Aorta (tissue), 5 donors: ENCODE measurements around the gene CLDN3. TPM values are rescaled to one million over a fixed set of nuclear protein-coding genes. Genes with fewer than 3 reads are reported as not detected.
"Not testable (repeated sequence)": the region's sequence is repeated elsewhere in the genome, so short reads cannot be mapped to it uniquely, and the experiment has no call there.

Experiments used
- ATAC-seq: fragments of 200-7000 bp; cut with Tn5 transposase; one replicate; pipeline ENCODE4 v1.9.1; 2022; ENCODE audit warnings: moderate library complexity; ENCODE audit not compliant: low FRiP score
- DNase-seq, 2 donors: peaks; one replicate each; pipeline ENCODE4 v3.0.0-alpha.2; 2020
- H3K27ac ChIP-seq, 2 donors: one replicate each; pipeline ENCODE4 v1.5.1; 2013; ENCODE audit warnings: low read length in 2 of 2, mild to moderate bottlenecking in 2 of 2, moderate library complexity in 2 of 2, control low read depth in 1 of 2, inconsistent platforms in 1 of 2, low read depth in 1 of 2
- H3K27me3 ChIP-seq, 2 donors: one replicate each; pipeline ENCODE4 v1.6.1; 2013; ENCODE audit warnings: control low read depth in 1 of 2, low read length in 1 of 2, mild to moderate bottlenecking in 1 of 2, moderate library complexity in 1 of 2; ENCODE audit not compliant: insufficient read depth in 2 of 2, control insufficient read depth in 1 of 2
- H3K36me3 ChIP-seq, 2 donors: one replicate each; pipeline ENCODE4 v1.6.1; 2013; ENCODE audit warnings: control low read depth in 1 of 2, low read length in 1 of 2, mild to moderate bottlenecking in 1 of 2; ENCODE audit not compliant: insufficient read depth in 2 of 2, control insufficient read depth in 1 of 2
- H3K4me1 ChIP-seq, 2 donors: one replicate each; pipeline ENCODE4 v1.6.1; 2013; ENCODE audit warnings: low read length in 2 of 2, control low read depth in 1 of 2, mild to moderate bottlenecking in 1 of 2, moderate library complexity in 1 of 2; ENCODE audit not compliant: insufficient read depth in 2 of 2, control insufficient read depth in 1 of 2
- H3K4me3 ChIP-seq, 2 donors: one replicate each; pipeline ENCODE4 v1.5.1; 2013; ENCODE audit warnings: low read length in 2 of 2, control low read depth in 1 of 2, mild to moderate bottlenecking in 1 of 2
- H3K9me3 ChIP-seq: one replicate; pipeline ENCODE4 v1.6.1; 2013; ENCODE audit warnings: mild to moderate bottlenecking, low read length; ENCODE audit not compliant: control insufficient read depth
- WGBS, 2 donors: extraction: QIAGEN DNeasy Blood & Tissue Kit; methylation state at CpG; one replicate each; pipeline ENCODE4 v1.1.7; 2013; 5-methylcytosine and 5-hydroxymethylcytosine counted together
- intact Hi-C, 2 donors: fragments of 100-400 bp; cut with DNase I; formaldehyde crosslinking; loops; one replicate each; pipeline versions ENCODE4 v1.14.2 to v1.15.0; 2022
- polyA plus RNA-seq, 2 donors: library from polyadenylated mRNA; stranded (reverse); fragments of 200-250 nt; gene quantifications; one replicate each; pipeline ENCODE4 v1.2.3, GENCODE V29; 2013
- total RNA-seq, 2 donors: library from RNA; stranded (reverse); fragmentation: NEBNext Ultra II Directional; extraction: Animal tissue kit (Norgen Biotek cat#: 25700); gene quantifications; one replicate each; pipeline ENCODE4 v1.2.1, GENCODE V29; 2021
- donor health status: healthy with polysubstance abuse.
- donor health status: Bipolar disorder and iron deficiency.
- donor health status: DM: no; HTN: no; CAD: no.
- donor health status: DM: no; HTN: no; CAD: no.
- donor health status: DM: yes; HTN: yes; CAD: no.

Gene CLDN3
- total and polyA plus RNA-seq, 4 donors = 1.3 to 17.4 TPM; not detected in 2

GRCh38 chr7:73720443-73720842 lies 49.6 kb downstream of the CLDN3 start:
- not testable (repeated sequence) for ATAC-seq, H3K9me3 ChIP-seq, H3K4me1 ChIP-seq, H3K4me3 ChIP-seq, DNase-seq, H3K27me3 ChIP-seq, H3K36me3 ChIP-seq, H3K27ac ChIP-seq
- WGBS, 2 donors = 96 to 97% methylated on average over 9 of the region's 9 CpGs
- intact Hi-C loops = loop anchor here in 1 of 2 donors (2.0 kb wide), 1 partner anchor 38 kb away; the partner anchor contains the start of genes BUD23 and DNAJC30

GRCh38 chr7:73719806-73720169 lies 50.3 kb downstream of the CLDN3 start:
- Histone ChIP-seq H3K4me1 (no peaks in the 10 kb centered on the region), H3K27me3 (no peaks in the 10 kb centered on the region), H3K9me3 (no peaks in the 10 kb centered on the region), H3K36me3 (no peaks in the 10 kb centered on the region), H3K27ac (no peak overlapping the region), H3K4me3 (no peak overlapping the region)
- peak; percentile 1 for ATAC-seq
- 6 to 7% methylated on average over 16 of the region's 16 CpGs for WGBS, 2 donors
- intact Hi-C loops = loop anchor here in 1 of 2 donors (2.0 kb wide), 1 partner anchor 37 kb away; the partner anchor contains the start of genes BUD23 and DNAJC30
- DNase-seq = no peak

Other genes starting within 250 kb of the CLDN3 start
- gene BAZ1B, start 248.0 kb downstream of the CLDN3 start, total RNA-seq = 10 to 100 TPM; 49.3 to 60.0 TPM
- gene BAZ1B, start 248.0 kb downstream of the CLDN3 start, polyA plus RNA-seq = 10 to 100 TPM; 19.1 to 23.9 TPM
- 10 to 100 TPM; 45.5 to 68.2 TPM for gene BCL7B, start 212.6 kb downstream of the CLDN3 start, total RNA-seq
- gene BCL7B, start 212.6 kb downstream of the CLDN3 start, polyA plus RNA-seq = 10 to 100 TPM; 70.9 to 92.3 TPM
- gene TBL2, start 191.7 kb downstream of the CLDN3 start, total RNA-seq = 10 to 100 TPM; 26.5 to 27.7 TPM
- gene TBL2, start 191.7 kb downstream of the CLDN3 start, polyA plus RNA-seq = 10 to 100 TPM; 17.7 to 22.8 TPM
- gene MLXIPL, start 145.7 kb downstream of the CLDN3 start, total RNA-seq = 1 to 10 TPM; 2.0 to 4.5 TPM
- gene MLXIPL, start 145.7 kb downstream of the CLDN3 start, polyA plus RNA-seq = 10 to 100 TPM in 1 of 2 donors, under 1 TPM in 1; 0.23 to 13.5 TPM
- gene VPS37D, start 102.4 kb downstream of the CLDN3 start, total RNA-seq = 1 to 10 TPM; 1.5 to 1.8 TPM
- gene VPS37D, start 102.4 kb downstream of the CLDN3 start, polyA plus RNA-seq = 1 to 10 TPM in 1 of 2 donors, under 1 TPM in 1; 0.88 to 2.3 TPM
- gene DNAJC30, start 86.8 kb downstream of the CLDN3 start, total RNA-seq = 1 to 10 TPM; 6.7 to 7.8 TPM
- gene DNAJC30, start 86.8 kb downstream of the CLDN3 start, polyA plus RNA-seq = 1 to 10 TPM; 4.5 to 5.1 TPM
- 10 to 100 TPM; 39.0 to 39.6 TPM for gene BUD23, start 86.7 kb downstream of the CLDN3 start, total RNA-seq
- 10 to 100 TPM; 48.1 to 60.7 TPM for gene BUD23, start 86.7 kb downstream of the CLDN3 start, polyA plus RNA-seq
- gene STX1A, start 50.6 kb downstream of the CLDN3 start, total RNA-seq = 10 to 100 TPM; 10.2 to 14.7 TPM
- 10 to 100 TPM in 1 of 2 donors, 1 to 10 TPM in 1; 2.6 to 13.4 TPM for gene STX1A, start 50.6 kb downstream of the CLDN3 start, polyA plus RNA-seq
- gene ABHD11, start 31.5 kb downstream of the CLDN3 start, total RNA-seq = 10 to 100 TPM; 11.2 to 11.4 TPM
- 10 to 100 TPM; 15.3 to 32.5 TPM for gene ABHD11, start 31.5 kb downstream of the CLDN3 start, polyA plus RNA-seq
- gene CLDN4, start 60.7 kb upstream of the CLDN3 start, total RNA-seq = under 1 TPM; 0.19 to 0.84 TPM
- gene CLDN4, start 60.7 kb upstream of the CLDN3 start, polyA plus RNA-seq = 10 to 100 TPM in 1 of 2 donors, under 1 TPM in 1; 0.69 to 16.9 TPM
- gene METTL27, start 72.2 kb upstream of the CLDN3 start, total RNA-seq = 1 to 10 TPM; 1.3 to 7.4 TPM
- 1 to 10 TPM in 1 of 2 donors, not detected in 1; 5.3 TPM for gene METTL27, start 72.2 kb upstream of the CLDN3 start, polyA plus RNA-seq
- not detected for gene TMEM270, start 90.9 kb upstream of the CLDN3 start, total RNA-seq
- not detected for gene TMEM270, start 90.9 kb upstream of the CLDN3 start, polyA plus RNA-seq